Measurements from ENCODE around the gene CHCHD6.
"Not testable (repeated sequence)": the region's sequence is repeated elsewhere in the genome, so short reads cannot be mapped to it uniquely, and the experiment has no call there.

CHCHD6 gene

GRCh38 chr3:126773167-126773566 lies 69.1 kb downstream of the CHCHD6 start:
- no peak for DNase-seq

DNA sequence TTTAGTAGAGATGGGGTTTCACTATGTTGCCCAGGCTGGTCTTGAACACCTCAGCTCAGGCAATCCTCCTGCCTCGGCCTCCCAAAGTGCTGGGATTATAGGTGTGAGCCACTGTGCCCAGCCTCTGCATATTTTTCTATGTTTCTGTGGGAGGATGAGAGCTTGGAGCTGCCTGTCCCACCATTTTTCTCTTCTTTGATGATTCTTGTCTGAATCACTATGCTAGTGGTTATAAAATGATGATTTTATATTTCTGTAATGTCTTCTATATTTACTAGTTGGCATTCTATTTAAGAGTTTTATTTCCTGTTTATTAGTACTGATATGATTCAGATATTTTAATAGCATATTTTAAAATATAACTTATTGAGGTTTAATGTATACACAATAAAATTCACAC lies 69.7 kb downstream of the CHCHD6 start:
- no peak for DNase-seq

DNA sequence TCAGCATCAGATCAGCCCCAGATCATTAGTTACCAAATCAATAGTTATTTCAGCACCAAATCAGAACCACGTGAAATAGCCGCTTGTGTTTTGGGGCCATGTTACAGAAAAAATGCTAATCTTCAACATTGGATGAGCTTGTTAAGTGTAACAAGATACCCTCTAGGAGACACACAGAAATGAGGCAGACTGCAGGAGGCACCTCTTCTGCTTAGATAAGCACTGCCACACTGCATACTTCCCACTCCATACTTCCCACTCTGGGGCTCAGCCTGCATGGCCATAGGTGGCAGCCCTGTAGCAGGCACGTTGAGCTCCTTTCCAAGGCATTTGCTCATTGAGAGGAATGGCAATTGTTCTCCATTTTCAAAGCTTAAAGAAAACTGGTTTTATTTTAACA lies 73.3 kb downstream of the CHCHD6 start:
- no peak for DNase-seq

GRCh38 chr3:126780666-126781065 lies 76.6 kb downstream of the CHCHD6 start:
- no peak for DNase-seq

DNA sequence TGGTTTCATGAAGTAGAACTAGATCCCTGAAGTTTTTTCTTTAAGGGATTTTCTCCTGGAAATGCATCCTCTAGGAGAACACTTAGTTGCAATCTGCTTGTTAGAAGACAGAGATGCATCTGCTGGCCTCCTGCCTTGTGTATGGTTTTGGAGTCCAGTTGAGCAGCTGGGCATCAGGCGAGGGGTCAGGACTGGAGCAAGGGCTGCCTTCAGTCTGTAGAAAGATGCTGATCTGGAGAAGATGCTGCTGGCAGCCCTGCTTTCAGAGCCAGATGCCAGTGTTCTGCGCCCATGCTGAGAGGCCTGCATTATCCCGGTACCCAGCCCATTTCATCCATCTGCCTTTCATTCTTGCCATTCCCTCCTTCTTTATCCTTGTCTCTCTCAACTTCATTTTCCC lies 77.4 kb downstream of the CHCHD6 start:
- no peak for DNase-seq

DNA sequence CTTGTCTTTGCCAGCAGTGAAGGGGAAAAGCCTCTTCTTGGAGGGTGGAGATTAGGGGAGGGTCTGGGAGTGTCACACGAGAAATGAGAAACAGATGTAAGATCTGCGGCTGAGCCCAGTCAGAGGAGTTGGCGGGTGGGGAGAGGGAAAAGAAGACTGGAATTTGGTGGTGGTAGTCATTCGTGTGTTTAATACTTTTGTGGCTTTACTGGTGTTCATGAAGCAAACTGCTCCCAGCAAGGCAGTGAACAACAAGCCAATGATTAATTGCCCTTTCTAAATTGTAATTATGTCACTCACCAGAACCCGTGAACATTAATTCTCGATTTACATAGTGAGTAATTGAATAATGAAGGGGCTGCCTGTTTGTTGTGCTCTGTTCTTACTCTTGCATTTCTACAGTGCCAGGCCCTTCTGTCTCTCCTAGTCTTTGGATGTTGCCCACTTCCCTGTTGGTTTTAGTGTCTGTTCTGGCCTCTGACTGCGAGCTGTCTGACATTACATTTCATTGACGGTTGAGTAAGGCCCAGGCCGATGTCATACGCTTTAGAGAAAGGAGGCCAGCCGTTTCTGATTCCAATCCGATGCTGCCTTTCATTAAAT lies 78.0 kb downstream of the CHCHD6 start:
- no peak for DNase-seq

- DNase-seq = no peak
Observed at GRCh38 chr3:126782536-126782935, 78.5 kb downstream of the CHCHD6 start.

- no peak for DNase-seq
Observed at GRCh38 chr3:126784254-126784653, 80.2 kb downstream of the CHCHD6 start.

DNA sequence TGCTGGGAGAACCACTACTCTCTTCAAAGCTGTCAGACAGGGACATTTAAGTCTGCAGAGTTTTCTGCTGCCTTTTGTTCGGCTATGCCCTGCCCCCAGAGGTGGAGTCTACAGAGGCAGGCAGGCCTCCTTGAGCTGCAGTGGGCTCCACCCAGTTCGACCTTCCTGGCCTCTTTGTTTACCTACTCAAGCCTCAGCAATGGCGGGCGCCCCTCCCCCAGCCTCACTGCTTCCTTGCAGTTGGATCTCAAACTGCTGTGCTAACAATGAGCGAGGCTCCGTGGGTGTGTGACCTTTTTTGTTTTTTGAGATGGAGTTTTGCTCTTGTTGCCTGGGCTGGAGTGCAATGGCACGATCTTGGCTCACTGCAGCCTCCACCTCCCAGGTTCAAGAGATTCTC lies 87.3 kb downstream of the CHCHD6 start:
- not testable (repeated sequence) for DNase-seq

- DNase-seq = no peak
Observed at GRCh38 chr3:126792998-126793397, 89.0 kb downstream of the CHCHD6 start.

- DNase-seq = no peak
Observed at GRCh38 chr3:126797563-126797962, 93.5 kb downstream of the CHCHD6 start.

GRCh38 chr3:126798521-126798920 lies 94.5 kb downstream of the CHCHD6 start:
- DNase-seq = no peak

DNA sequence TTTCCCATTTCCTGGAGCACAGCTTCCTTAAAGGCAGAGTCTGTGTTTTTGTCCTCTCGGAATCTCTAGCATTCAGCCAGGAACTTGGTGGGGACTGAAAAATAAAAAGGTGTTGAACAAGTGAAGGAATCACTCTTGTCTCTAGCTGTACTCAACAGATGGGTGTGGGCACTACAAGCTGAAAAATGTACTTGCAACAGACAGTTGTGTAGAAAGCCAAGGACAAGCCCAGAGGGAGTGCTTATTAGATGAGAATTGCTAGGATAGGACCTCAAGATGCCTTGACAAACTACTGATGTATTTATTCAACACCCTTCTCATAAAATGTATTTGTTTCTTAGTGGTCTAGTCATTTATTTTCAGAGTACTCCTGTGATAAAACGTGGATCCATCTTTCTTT lies 95.1 kb downstream of the CHCHD6 start:
- no peak for DNase-seq

DNA sequence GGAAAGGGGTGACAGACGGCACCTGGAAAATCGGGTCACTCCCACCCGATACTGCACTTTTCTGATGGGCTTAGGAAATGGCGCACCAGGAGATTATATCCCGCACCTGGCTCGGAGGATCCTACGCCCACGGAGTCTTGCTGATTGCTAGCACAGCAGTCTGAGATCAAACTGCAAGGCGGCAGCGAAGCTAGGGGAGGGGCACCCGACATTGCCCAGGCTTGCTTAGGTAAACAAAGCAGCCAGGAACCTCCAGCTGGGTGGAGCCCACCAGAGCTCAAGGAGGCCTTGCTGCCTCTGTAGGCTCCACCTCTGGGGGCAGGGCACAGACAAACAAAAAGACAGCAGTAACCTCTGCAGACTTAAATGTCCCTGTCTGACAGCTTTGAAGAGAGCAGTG lies 97.3 kb downstream of the CHCHD6 start:
- DNase-seq = not testable (repeated sequence)

DNA sequence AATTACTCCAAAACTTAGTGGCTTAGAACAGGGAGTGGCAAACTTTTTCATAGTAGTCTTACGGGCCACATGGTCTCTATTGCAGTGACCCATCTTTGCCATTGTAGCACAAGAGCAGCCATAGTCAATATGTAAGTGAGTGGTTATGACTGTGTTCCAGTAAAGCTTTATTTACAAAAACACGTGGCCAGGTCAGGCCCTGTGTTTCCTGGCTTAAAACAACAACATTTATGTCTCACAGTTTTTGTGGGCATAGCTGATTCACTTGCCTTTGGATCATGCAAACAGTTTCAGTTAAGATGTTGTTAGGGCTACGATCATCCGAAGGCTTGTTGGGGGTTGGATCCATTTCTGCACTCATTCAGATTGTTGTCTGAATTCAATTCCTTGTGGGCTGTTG lies 103.8 kb downstream of the CHCHD6 start:
- DNase-seq = no peak

GRCh38 chr3:126811530-126811929 lies 107.5 kb downstream of the CHCHD6 start:
- DNase-seq = no peak

DNA sequence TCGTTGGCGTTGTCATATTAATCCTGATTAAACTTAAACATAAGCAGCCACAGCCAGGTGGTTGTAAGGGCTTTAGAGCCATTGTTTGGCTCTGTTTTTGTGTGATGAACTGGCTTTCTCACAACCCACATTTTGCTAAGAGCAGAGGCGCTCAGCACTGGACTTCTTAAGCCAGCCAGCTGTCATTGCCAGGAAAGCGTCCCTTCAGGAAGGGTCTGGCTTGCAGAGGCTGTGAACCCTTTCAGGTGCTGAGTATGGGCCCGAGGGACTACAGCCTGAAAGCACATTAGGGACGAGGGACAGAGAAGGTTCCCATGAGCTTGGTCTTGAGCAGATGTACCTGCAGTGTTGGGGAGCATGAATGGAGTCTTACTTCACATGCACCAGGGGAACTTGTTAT lies 112.3 kb downstream of the CHCHD6 start:
- no peak for DNase-seq

DNA sequence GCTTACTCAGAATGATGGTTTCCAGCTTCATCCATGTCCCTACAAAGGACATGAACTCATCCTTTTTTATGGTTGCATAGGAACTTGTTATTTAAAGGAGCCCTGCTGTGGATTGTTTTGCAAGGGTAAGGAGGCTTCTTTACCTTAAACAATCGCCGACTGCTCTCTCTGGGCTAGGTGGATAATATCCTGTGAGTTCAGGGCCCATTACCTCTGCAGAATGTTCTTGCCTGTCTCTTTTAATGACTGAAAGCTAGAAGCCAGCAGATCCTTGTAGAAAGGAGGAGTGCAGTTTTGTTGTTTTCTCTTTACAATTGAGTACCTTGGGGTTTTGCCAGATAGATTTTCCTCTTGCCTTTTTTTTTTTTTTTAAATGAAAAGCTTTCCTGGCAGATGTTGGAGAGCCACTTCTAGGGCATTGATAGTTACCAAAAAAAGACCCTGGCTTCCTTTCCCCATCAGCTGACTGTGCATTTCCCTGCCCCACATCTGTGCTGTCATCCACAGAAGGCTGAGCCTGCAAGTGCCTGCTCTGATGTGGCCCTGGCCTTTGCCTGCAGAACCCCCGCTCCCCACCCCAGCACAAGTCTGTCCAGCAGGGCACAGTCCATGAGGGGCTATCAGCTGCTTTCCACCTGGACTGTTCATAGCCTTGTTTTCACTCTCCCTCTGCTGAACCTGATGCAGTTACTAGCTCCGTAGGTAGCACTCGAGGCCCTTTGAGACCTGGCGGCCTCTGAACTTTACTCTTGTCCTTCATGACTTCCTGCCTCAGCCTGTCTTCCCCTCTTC lies 113.1 kb downstream of the CHCHD6 start:
- no peak for DNase-seq

DNA sequence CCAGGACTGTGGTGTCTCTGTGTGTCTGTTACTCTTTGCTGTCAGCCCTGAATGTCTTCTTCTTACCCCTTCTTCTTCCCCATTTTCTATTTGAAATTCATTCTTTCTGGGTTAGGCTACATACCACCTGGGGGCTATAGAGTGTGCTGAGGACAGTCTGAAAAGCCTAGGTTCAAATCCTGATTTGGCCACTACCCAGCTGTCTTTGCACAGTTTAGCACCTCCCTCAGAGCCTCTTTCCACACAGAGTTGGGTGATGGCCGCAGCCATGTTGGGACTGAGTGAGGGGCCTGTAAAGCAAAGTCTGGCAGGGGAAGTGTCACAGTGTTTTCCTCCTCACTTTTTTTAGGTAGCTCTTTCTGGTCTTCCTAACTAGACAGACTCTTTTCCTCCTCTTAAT lies 113.7 kb downstream of the CHCHD6 start:
- DNase-seq = no peak

GRCh38 chr3:126818400-126819095 lies 114.5 kb downstream of the CHCHD6 start:
- DNase-seq = no peak

GRCh38 chr3:126826693-126827092 lies 122.7 kb downstream of the CHCHD6 start:
- no peak for DNase-seq

- no peak for DNase-seq
Observed at GRCh38 chr3:126827121-126827520, 123.1 kb downstream of the CHCHD6 start.

GRCh38 chr3:126828306-126828705 lies 124.3 kb downstream of the CHCHD6 start:
- no peak for DNase-seq

GRCh38 chr3:126832933-126833332 lies 128.9 kb downstream of the CHCHD6 start:
- no peak for DNase-seq
